ENCODE data around the gene TMEM255B. TPM values are rescaled to one million over a fixed set of nuclear protein-coding genes. Genes with fewer than 3 reads are reported as not detected.

The TMEM255B gene
- total and polyA plus RNA-seq, 2 of the 4 experiments (the other 2 are of a cell fraction) = 0.36 to 0.94 TPM

DNA sequence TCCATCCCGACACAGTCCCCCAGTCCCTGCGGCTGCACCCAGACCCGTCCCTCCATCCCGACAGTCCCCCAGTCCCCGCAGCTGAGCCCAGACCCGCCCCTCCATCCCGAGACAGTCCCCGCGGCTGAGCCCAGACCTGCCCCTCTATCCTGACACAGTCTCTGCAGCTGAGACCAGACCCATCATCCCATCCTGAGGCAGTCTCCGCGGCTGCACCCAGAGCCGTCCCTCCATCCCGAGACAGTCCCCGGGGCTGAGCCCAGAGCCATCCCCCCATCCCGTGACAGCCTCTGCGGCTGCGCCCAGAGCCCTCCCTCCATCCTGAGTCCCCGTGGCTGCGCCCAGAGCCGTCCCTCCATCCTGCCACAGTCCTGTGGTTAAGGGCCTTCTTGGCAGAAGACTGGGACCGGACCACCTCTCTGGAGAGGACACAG is 28.8 kb upstream of the TMEM255B start:
- CTCF ChIA-PET = no interaction called here
- Histone ChIP-seq H2BK15ac (ENCODE audit: low read depth, low read length) (no peak overlapping the region), H2BK20ac (ENCODE audit: low read depth, low read length) (no peak overlapping the region), H3K27ac (ENCODE audit: insufficient read depth, low read length) (no peak overlapping the region), H3K56ac (ENCODE audit: extremely low read depth, insufficient read depth, low read length) (no peak overlapping the region), H3K36me3 (ENCODE audit: control insufficient read depth, insufficient read depth, low read length) (no peaks in the 10 kb centered on the region), H3K4me3 (ENCODE audit: insufficient read depth, low read depth, low read length) (no peak overlapping the region), H3K4me2 (ENCODE audit: low read depth, low read length) (no peak overlapping the region), H3K14ac (replicated peaks; ENCODE audit: low read depth, low read length) (no peak overlapping the region), H3K9ac (ENCODE audit: low read depth, low read length) (no peak overlapping the region), H4K8ac (ENCODE audit: low read depth in 2 of 2, low read length in 2 of 2) (no peak overlapping the region), H3K18ac (ENCODE audit: low read depth, low read length) (no peak overlapping the region), H4K5ac (ENCODE audit: low read depth, low read length) (no peak overlapping the region), H2BK120ac (ENCODE audit: low read depth, low read length) (no peak overlapping the region), H3K4ac (ENCODE audit: low read depth, low read length) (no peak overlapping the region), H3K79me1 (ENCODE audit: low read depth in 1 of 2, low read length in 2 of 2) (no peaks in the 10 kb centered on the region), H2AK5ac (ENCODE audit: low read depth, low read length) (no peak overlapping the region), H3K9me1 (ENCODE audit: insufficient read depth, low read length) (peaks cover 6% of the 10 kb centered on the region; the same call in 1 of the 2 replicates), H2BK5ac (ENCODE audit: low read depth, low read length, poor library complexity, severe bottlenecking) (no peak overlapping the region), H3K4me1 (ENCODE audit: control insufficient read depth, insufficient read depth, low read length) (no peaks in the 10 kb centered on the region; the same call in 1 of the 2 replicates), H2AK9ac (replicated peaks; ENCODE audit: low read depth, low read length, poor library complexity) (no peak overlapping the region), H4K91ac (ENCODE audit: insufficient read depth, low read depth, low read length) (no peak overlapping the region), H2AFZ (replicated peaks; ENCODE audit: low read length, poor library complexity) (peak overlapping the region; percentile 21), H3K23ac (ENCODE audit: low read depth, low read length) (no peak overlapping the region; the same call in 1 of the 2 replicates), H3K9me3 (ENCODE audit: control insufficient read depth, insufficient read depth, low read length) (peaks cover 2% of the 10 kb centered on the region; the same call in 1 of the 2 replicates), H4K20me1 (ENCODE audit: insufficient read depth, low read length) (0 out of 2 replicates have a peak, but pooled peaks cover 4% of the 10 kb centered on the region), H3K27me3 (ENCODE audit: control insufficient read depth, insufficient read depth, low read length) (peaks cover 39% of the 10 kb centered on the region)
- POLR2A ChIA-PET (ENCODE audit: unreplicated experiment) = no interaction called here
- intact Hi-C loops (cut with micrococcal nuclease) (no loop called here), dilution Hi-C loops (cut with HindIII; ENCODE audit: low sequenced_read_pairs, unreplicated experiment) (no loop called here), in situ Hi-C loops (cut with MboI; ENCODE audit: low sequenced_read_pairs) (no loop called here)
- TF ChIP-seq SMC3 (IDR thresholded peaks at IDR 0.05; ENCODE audit: low read depth, low read length) = no peak
- TF ChIP-seq, protein P1, sequence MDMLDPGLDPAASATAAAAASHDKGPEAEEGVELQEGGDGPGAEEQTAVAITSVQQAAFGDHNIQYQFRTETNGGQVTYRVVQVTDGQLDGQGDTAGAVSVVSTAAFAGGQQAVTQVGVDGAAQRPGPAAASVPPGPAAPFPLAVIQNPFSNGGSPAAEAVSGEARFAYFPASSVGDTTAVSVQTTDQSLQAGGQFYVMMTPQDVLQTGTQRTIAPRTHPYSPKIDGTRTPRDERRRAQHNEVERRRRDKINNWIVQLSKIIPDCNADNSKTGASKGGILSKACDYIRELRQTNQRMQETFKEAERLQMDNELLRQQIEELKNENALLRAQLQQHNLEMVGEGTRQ (IDR thresholded peaks at IDR 0.05; ENCODE audit: low read depth, low read length) = no peak
- no peak for TF ChIP-seq MAZ (IDR thresholded peaks at IDR 0.05; ENCODE audit: borderline replicate concordance, low read depth, low read length)
- TF ChIP-seq RAD21 (IDR thresholded peaks at IDR 0.05; ENCODE audit: low read length) = no peak
- TF ChIP-seq NFE2L2 (IDR thresholded peaks at IDR 0.05; ENCODE audit: low read depth, low read length) = no peak
- no peak for TF ChIP-seq CEBPB (IDR thresholded peaks at IDR 0.05; ENCODE audit: low read depth, low read length)
- TF ChIP-seq, protein P2, sequence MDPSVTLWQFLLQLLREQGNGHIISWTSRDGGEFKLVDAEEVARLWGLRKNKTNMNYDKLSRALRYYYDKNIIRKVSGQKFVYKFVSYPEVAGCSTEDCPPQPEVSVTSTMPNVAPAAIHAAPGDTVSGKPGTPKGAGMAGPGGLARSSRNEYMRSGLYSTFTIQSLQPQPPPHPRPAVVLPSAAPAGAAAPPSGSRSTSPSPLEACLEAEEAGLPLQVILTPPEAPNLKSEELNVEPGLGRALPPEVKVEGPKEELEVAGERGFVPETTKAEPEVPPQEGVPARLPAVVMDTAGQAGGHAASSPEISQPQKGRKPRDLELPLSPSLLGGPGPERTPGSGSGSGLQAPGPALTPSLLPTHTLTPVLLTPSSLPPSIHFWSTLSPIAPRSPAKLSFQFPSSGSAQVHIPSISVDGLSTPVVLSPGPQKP (IDR thresholded peaks at IDR 0.05; ENCODE audit: borderline replicate concordance, low read depth, low read length) = no peak
- no peak for TF ChIP-seq RFX5 (IDR thresholded peaks at IDR 0.05; ENCODE audit: low read depth, low read length)
- no peak for TF ChIP-seq FOS (IDR thresholded peaks at IDR 0.05; ENCODE audit: low read depth, low read length)
- no peak for TF ChIP-seq CHD1 (IDR thresholded peaks at IDR 0.05; ENCODE audit: low read depth, low read length)
- no peak for TF ChIP-seq BHLHE40 (IDR thresholded peaks at IDR 0.05; ENCODE audit: low read depth, low read length)
- no peak for TF ChIP-seq MAFK (IDR thresholded peaks at IDR 0.05; ENCODE audit: low read depth, low read length)
- no peak for TF ChIP-seq POLR2A (IDR thresholded peaks at IDR 0.05; ENCODE audit: low read depth, low read length)
- TF ChIP-seq MXI1 (IDR thresholded peaks at IDR 0.05; ENCODE audit: borderline replicate concordance, low read depth, low read length) = no peak
- TF ChIP-seq, protein P3, sequence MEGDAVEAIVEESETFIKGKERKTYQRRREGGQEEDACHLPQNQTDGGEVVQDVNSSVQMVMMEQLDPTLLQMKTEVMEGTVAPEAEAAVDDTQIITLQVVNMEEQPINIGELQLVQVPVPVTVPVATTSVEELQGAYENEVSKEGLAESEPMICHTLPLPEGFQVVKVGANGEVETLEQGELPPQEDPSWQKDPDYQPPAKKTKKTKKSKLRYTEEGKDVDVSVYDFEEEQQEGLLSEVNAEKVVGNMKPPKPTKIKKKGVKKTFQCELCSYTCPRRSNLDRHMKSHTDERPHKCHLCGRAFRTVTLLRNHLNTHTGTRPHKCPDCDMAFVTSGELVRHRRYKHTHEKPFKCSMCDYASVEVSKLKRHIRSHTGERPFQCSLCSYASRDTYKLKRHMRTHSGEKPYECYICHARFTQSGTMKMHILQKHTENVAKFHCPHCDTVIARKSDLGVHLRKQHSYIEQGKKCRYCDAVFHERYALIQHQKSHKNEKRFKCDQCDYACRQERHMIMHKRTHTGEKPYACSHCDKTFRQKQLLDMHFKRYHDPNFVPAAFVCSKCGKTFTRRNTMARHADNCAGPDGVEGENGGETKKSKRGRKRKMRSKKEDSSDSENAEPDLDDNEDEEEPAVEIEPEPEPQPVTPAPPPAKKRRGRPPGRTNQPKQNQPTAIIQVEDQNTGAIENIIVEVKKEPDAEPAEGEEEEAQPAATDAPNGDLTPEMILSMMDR (conservative IDR thresholded peaks at IDR 0.05; ENCODE audit: low read depth, low read length) = no peak
- BruUV-seq (replicated peaks) = no TSS peak
- WGBS, 2 experiments (ENCODE audit: extremely low coverage in 2 of 2, insufficient read length in 1 of 2) = 48% methylated on average over 13 of the region's 21 CpGs; no CpG with 5 or more reads in 1 of the 2 experiments
- DNase-seq (no peak), ATAC-seq (ENCODE audit: low read depth) (no peak)

All from IMR-90 (cell line).